ENCODE results near the gene PRXL2C.
"Not testable (repeated sequence)": the region's sequence is repeated elsewhere in the genome, so short reads cannot be mapped to it uniquely, and the experiment has no call there.

Gene PRXL2C

DNA sequence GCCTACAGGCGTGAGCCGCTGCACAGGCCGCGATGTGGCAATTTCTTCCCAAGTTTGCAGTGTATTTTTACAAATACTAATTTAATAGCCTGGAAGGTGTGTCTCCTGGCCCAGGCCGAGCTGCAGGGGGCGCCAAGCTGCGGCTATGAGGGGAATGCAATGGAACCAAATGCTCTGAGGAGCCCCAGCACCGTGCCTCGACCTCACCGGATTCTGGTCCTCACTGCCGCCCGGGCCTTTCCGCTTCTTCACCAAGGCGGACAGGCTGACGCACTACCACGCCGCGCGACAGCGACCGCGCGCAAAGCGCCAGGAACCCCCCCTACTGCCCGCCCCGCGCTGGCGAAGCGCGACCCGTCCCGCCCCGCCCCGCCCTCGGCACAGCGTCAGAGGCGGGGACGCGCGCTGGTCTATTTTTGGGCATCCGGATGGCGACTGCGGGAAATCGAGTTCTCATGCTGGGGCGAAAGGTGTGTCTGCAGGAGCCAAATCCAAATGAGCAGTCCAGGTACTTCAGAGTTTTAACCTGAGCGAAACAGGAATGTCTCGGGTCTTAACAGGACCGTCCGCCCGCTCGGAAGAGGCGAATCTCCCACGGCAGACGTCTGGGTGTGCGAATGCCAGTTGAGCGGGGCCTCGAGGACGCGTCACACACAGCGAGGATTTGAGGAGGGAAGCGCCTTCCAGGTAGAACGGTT is 31.7 kb upstream of the PRXL2C start:
- ATAC-seq (ENCODE audit: low read depth) (peak; percentile 89), DNase-seq (ENCODE audit: low spot score) (peak; percentile 73)
- Histone ChIP-seq H3K27me3 (ENCODE audit: insufficient read depth, poor library complexity, severe bottlenecking) (no peaks in the 10 kb centered on the region), H3K4me1 (ENCODE audit: insufficient read depth, poor library complexity, severe bottlenecking) (no peaks in the 10 kb centered on the region), H3K27ac (ENCODE audit: poor library complexity, severe bottlenecking) (no peak overlapping the region), H3K36me3 (ENCODE audit: low read depth) (no peaks in the 10 kb centered on the region), H3K9me3 (ENCODE audit: severe bottlenecking) (no peaks in the 10 kb centered on the region), H3K4me3 (ENCODE audit: severe bottlenecking) (peak overlapping the region; percentile 41)
- TF ChIP-seq, protein P1, sequence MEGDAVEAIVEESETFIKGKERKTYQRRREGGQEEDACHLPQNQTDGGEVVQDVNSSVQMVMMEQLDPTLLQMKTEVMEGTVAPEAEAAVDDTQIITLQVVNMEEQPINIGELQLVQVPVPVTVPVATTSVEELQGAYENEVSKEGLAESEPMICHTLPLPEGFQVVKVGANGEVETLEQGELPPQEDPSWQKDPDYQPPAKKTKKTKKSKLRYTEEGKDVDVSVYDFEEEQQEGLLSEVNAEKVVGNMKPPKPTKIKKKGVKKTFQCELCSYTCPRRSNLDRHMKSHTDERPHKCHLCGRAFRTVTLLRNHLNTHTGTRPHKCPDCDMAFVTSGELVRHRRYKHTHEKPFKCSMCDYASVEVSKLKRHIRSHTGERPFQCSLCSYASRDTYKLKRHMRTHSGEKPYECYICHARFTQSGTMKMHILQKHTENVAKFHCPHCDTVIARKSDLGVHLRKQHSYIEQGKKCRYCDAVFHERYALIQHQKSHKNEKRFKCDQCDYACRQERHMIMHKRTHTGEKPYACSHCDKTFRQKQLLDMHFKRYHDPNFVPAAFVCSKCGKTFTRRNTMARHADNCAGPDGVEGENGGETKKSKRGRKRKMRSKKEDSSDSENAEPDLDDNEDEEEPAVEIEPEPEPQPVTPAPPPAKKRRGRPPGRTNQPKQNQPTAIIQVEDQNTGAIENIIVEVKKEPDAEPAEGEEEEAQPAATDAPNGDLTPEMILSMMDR (IDR thresholded peaks at IDR 0.05; ENCODE audit: poor library complexity, severe bottlenecking): peak; percentile 77

DNA sequence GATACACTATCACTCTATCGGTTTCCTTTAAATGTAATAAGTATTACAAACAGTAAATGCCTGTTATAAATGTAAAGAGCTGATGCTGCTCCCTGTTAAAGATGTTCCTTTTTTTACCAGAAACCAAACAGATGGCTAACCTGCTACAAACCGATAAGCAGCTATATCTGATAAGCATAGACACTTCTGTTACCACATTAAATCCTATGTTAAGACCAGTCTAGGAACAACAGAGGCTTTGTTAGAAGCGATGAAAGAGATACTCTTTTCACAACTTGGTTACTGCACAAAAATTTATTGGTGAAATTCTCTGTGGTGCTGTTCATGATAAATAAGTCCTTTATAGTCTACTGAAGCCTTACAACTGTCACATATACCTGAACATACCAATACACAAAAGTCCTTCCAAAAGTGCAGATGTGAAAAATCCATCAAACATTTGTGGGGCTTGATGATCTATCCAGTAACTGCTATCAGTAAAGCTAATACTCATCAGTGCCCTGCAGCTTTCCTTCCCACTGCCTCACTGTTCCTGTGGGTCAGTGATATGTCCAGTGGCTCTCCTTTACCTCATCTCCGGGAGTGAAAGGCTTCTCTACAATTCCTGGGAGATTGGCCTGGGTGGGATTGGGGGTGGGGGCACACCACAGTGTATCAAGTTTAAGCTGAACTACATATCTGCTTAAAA is 25.8 kb upstream of the PRXL2C start:
- ATAC-seq (ENCODE audit: low read depth) (no peak), DNase-seq (ENCODE audit: low spot score) (no peak)
- H3K4me3 ChIP-seq (ENCODE audit: severe bottlenecking): no peak overlapping the region
- TF ChIP-seq, protein P1 (IDR thresholded peaks at IDR 0.05; ENCODE audit: poor library complexity, severe bottlenecking): no peak
- H3K27me3 ChIP-seq (ENCODE audit: insufficient read depth, poor library complexity, severe bottlenecking): no peaks in the 10 kb centered on the region
- no peak overlapping the region for H3K27ac ChIP-seq (ENCODE audit: poor library complexity, severe bottlenecking)
- no peaks in the 10 kb centered on the region for H3K9me3 ChIP-seq (ENCODE audit: severe bottlenecking)
- H3K36me3 ChIP-seq (ENCODE audit: low read depth): no peaks in the 10 kb centered on the region
- no peaks in the 10 kb centered on the region for H3K4me1 ChIP-seq (ENCODE audit: insufficient read depth, poor library complexity, severe bottlenecking)

DNA sequence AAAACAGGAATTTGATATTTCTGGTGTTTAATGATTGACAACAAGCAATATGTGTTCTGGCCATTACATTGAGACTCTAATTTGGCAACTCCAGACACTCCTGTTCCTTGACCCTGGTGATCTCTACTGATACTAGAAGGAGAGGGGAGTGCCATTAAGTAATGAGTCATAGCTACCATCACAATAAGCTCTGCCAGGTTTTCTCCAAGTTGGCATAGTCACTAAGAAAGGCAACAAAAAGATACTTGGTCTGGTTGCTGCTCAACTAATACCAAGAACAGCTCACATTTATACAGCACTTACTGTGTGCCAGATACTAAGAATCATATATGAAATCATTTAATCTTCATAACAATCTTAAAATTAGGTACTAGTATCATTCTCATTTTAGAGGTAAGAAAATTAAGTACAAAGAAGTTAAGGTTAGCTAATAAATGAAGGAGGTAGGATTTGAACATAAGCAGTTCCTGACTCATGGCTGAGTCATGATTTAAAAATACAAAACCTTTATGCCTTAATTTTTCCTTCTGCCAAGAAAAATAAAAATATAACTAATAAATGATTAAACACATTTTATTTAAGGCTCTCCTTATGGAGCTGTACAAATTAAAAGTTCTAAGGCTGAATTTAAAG is 19.9 kb upstream of the PRXL2C start:
- H3K9me3 ChIP-seq (ENCODE audit: severe bottlenecking): no peaks in the 10 kb centered on the region
- ATAC-seq (ENCODE audit: low read depth) (peak; percentile 93), DNase-seq (ENCODE audit: low spot score) (no peak)
- peak overlapping the region; percentile 55 for H3K27ac ChIP-seq (ENCODE audit: poor library complexity, severe bottlenecking)
- H3K27me3 ChIP-seq (ENCODE audit: insufficient read depth, poor library complexity, severe bottlenecking): no peaks in the 10 kb centered on the region
- no peak overlapping the region for H3K4me3 ChIP-seq (ENCODE audit: severe bottlenecking)
- peaks cover 15% of the 10 kb centered on the region for H3K4me1 ChIP-seq (ENCODE audit: insufficient read depth, poor library complexity, severe bottlenecking)
- TF ChIP-seq, protein P1 (IDR thresholded peaks at IDR 0.05; ENCODE audit: poor library complexity, severe bottlenecking): no peak
- no peaks in the 10 kb centered on the region for H3K36me3 ChIP-seq (ENCODE audit: low read depth)

DNA sequence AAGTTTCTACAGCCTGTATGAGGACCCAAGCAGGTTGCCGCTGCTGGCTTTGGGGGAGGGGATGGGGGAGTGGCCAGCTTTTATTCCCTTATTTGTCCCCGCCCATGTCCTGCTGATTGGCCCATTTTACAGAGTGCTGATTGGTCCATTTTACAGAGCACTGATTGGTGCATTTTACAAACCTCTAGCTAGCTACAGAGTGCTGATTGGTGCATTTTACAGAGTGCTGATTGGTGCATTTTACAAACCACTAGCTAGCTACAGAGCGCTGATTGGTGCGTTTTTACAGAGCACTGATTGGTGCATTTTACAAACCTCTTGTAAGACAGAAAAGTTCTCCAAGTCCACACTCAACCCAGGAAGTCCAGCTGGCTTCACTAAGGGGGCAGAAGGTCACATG is 18.7 kb upstream of the PRXL2C start:
- not testable (repeated sequence) for H3K27me3 ChIP-seq (ENCODE audit: insufficient read depth, poor library complexity, severe bottlenecking); H3K4me3 ChIP-seq (ENCODE audit: severe bottlenecking); H3K36me3 ChIP-seq (ENCODE audit: low read depth); H3K27ac ChIP-seq (ENCODE audit: poor library complexity, severe bottlenecking); DNase-seq (ENCODE audit: low spot score); H3K9me3 ChIP-seq (ENCODE audit: severe bottlenecking); ATAC-seq (ENCODE audit: low read depth)
- peaks cover 15% of the 10 kb centered on the region for H3K4me1 ChIP-seq (ENCODE audit: insufficient read depth, poor library complexity, severe bottlenecking)

DNA sequence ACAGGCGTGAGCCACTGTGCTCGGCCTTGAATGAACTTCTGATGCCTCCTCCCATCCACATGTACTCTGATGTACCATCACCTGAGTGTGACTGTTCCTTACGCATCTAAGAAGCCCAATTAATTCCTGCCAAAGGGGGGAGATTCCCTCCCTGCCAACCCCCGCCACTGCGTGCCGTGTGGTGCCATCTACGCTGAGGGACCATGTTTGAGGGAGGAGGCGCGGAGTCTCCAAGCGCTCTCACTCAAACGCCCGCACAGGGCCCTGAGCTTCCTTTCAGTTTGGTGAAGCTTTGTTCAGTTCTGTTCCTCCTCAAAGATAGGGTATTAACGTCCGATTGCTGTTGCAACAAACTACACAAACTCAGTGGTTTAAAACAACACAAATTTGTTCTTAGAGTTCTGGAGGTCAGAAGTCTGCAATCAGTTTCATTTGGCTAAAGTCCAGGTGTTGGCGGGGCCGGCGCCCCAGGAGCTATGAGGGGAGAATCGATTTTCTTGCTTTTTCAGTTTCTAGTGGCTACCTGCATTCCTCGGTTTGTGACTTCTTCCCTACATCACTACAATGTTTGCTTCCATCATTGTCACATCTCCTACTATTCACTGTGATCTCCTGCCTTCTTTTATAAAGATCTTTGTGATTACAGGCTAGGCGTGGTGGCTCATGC is 13.9 kb upstream of the PRXL2C start:
- H3K27me3 ChIP-seq (ENCODE audit: insufficient read depth, poor library complexity, severe bottlenecking): no peaks in the 10 kb centered on the region
- no peak overlapping the region for H3K27ac ChIP-seq (ENCODE audit: poor library complexity, severe bottlenecking)
- TF ChIP-seq, protein P1 (IDR thresholded peaks at IDR 0.05; ENCODE audit: poor library complexity, severe bottlenecking): no peak
- H3K4me1 ChIP-seq (ENCODE audit: insufficient read depth, poor library complexity, severe bottlenecking): no peaks in the 10 kb centered on the region
- no peaks in the 10 kb centered on the region for H3K9me3 ChIP-seq (ENCODE audit: severe bottlenecking)
- DNase-seq (ENCODE audit: low spot score): no peak
- H3K4me3 ChIP-seq (ENCODE audit: severe bottlenecking): no peak overlapping the region
- H3K36me3 ChIP-seq (ENCODE audit: low read depth): no peaks in the 10 kb centered on the region
- ATAC-seq (ENCODE audit: low read depth): no peak

All from RWPE2 (cell line).